Measurements from ENCODE around the gene SEMA3A. TPM values are rescaled to one million over a fixed set of nuclear protein-coding genes. Genes with fewer than 3 reads are reported as not detected.

Gene SEMA3A
- total and polyA plus RNA-seq, 8 donors, result 6.1 to 32.5 (median 23.8) TPM

DNA sequence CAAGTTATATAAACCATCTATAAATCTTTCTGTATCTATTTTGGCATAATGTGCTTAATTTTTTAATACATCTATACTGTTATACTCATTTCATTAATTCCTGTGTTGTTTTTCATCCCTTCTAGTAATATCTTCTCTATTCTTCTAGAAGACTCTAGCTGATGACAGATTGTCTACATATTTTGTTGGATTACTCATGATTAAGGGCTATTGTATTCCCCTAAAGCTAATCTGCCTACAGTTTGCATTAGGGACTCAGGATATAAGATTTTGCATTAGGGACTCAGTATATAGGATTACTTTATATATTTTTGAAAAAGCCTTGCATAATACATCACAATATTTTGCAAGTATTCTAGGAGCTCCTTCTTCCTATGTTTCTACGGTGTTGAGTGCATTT, 8.3 kb upstream of the SEMA3A start:
- Histone ChIP-seq H3K36me3 (no peaks in the 10 kb centered on the region), H3K9me3 (no peaks in the 10 kb centered on the region), H3K4me3 (no peak overlapping the region), H3K27ac (no peak overlapping the region), H3K27me3 (no peaks in the 10 kb centered on the region), H3K4me1 (no peaks in the 10 kb centered on the region)
- TF ChIP-seq, protein P1, sequence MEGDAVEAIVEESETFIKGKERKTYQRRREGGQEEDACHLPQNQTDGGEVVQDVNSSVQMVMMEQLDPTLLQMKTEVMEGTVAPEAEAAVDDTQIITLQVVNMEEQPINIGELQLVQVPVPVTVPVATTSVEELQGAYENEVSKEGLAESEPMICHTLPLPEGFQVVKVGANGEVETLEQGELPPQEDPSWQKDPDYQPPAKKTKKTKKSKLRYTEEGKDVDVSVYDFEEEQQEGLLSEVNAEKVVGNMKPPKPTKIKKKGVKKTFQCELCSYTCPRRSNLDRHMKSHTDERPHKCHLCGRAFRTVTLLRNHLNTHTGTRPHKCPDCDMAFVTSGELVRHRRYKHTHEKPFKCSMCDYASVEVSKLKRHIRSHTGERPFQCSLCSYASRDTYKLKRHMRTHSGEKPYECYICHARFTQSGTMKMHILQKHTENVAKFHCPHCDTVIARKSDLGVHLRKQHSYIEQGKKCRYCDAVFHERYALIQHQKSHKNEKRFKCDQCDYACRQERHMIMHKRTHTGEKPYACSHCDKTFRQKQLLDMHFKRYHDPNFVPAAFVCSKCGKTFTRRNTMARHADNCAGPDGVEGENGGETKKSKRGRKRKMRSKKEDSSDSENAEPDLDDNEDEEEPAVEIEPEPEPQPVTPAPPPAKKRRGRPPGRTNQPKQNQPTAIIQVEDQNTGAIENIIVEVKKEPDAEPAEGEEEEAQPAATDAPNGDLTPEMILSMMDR (IDR thresholded peaks at IDR 0.05), result no peak
- DNase-seq (no peak), ATAC-seq (no peak)
- intact Hi-C loops (cut with DNase I), result no loop called here

DNA sequence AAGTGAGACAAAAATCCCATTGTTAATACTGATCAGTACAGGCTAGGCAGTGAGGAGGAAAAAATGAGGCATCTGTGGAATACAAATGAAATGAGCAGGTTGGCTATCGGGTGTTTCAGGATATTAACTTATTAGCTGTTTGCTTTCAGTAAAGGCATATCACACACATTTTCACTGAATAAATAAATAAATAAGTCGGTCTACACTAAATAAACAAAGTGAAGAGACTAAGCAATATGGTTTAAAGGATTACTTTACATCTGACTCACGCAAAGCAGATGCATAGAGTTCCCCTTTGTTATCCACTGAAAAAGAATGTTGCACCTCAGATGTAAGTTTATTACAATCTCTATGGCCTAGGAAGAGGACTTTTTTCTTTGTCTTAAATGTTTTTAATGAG, 6.3 kb upstream of the SEMA3A start:
- peaks cover 0 to 1% of the 10 kb centered on the region in 2 donors for H3K4me1 ChIP-seq
- ATAC-seq, result no peak
- H3K27ac ChIP-seq, result no peak overlapping the region
- no peaks in the 10 kb centered on the region for H3K27me3 ChIP-seq
- no peaks in the 10 kb centered on the region for H3K9me3 ChIP-seq
- H3K36me3 ChIP-seq, result no peaks in the 10 kb centered on the region
- H3K4me3 ChIP-seq, result no peak overlapping the region
- TF ChIP-seq, protein P1 (IDR thresholded peaks at IDR 0.05), result no peak
- no peak for DNase-seq
- intact Hi-C loops (cut with DNase I), result no loop called here

DNA sequence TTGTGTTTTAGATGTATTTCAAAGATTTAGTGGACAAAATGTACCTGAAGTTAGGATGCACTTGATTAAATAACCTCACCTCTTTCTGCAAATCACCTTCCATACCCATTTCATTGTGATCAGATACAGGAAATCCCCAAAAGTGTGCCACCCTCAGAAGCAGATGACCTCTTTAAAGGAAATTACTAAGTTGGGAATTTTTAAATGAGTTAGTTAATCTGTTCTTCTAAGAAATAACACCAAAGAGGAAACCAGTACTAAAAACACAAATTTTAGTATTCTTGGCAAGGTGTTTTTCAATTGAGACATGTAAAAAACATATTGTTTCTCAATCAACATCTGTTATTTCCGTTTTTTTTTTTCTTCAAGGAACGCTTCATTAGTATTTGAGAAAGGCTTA, 4.6 kb upstream of the SEMA3A start:
- H3K27me3 ChIP-seq, result no peaks in the 10 kb centered on the region
- ATAC-seq (no peak), DNase-seq (no peak)
- H3K4me1 ChIP-seq, result peaks cover 0 to 10% of the 10 kb centered on the region in 2 donors
- TF ChIP-seq, protein P1 (IDR thresholded peaks at IDR 0.05), result no peak
- H3K4me3 ChIP-seq, result no peak overlapping the region
- H3K9me3 ChIP-seq, result no peaks in the 10 kb centered on the region
- H3K36me3 ChIP-seq, result no peaks in the 10 kb centered on the region
- no peak overlapping the region for H3K27ac ChIP-seq
- intact Hi-C loops (cut with DNase I), result no loop called here

GRCh38 chr7:84196084-84196503, 1.5 kb upstream of the SEMA3A start:
- H3K4me3 ChIP-seq, result no peak overlapping the region
- TF ChIP-seq, protein P1 (IDR thresholded peaks at IDR 0.05), result no peak
- H3K4me1 ChIP-seq, result peaks cover 0 to 11% of the 10 kb centered on the region in 2 donors
- no peaks in the 10 kb centered on the region for H3K27me3 ChIP-seq
- H3K27ac ChIP-seq, result no peak overlapping the region
- ATAC-seq (peak; percentile 25), DNase-seq (peak in 2 of 4 donors; percentile 59)
- no peaks in the 10 kb centered on the region for H3K9me3 ChIP-seq
- intact Hi-C loops (cut with DNase I), result no loop called here
- H3K36me3 ChIP-seq, result no peaks in the 10 kb centered on the region

DNA sequence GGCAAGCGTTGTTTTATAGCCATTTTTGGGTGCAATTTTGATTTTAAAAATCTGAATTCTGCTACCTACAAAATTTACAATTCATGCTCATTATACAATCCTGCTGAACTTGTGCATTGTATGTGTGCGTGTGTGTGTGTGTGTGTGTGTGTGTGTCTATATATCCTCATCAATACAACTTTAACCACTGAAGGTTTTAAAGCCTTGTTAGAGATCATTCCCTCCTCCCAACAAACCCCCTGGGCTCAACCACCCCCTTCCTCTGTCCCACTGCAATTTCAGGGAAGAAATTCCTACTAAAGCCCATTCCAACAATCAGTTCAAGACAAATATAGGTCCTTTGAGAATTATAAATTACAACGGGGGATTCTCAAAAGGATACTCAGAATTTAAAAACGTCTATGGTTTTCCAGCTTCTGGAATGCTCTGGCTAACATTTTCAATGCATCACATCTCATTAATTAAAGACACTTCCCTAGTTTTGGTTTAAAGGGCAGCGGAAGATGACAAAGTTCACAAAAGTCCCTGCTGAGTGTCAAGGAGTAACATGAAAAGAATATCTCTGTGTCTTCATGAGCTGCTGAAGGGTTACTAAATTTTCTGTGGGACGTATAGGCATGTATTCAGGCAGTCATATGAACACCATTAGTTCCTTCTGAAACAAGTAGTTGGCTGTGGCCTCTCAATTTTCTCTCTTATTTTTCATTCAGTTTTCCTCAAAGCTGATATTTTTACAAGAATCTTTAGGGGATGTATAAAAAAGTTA, 889 bp upstream of the SEMA3A start:
- Histone ChIP-seq H3K4me1 (peaks cover 0 to 11% of the 10 kb centered on the region in 2 donors), H3K27ac (no peak overlapping the region), H3K27me3 (no peaks in the 10 kb centered on the region), H3K36me3 (no peaks in the 10 kb centered on the region), H3K4me3 (peak overlapping the region; percentile 27 to 35), H3K9me3 (no peaks in the 10 kb centered on the region)
- DNase-seq (peak in 1 of 4 donors; percentile 25), ATAC-seq (peak; percentile 8)
- intact Hi-C loops (cut with DNase I), result no loop called here
- TF ChIP-seq, protein P1 (IDR thresholded peaks at IDR 0.05), result no peak
